ENCODE results near the gene TXNRD1.

TXNRD1 gene

GRCh38 chr12:104187446-104188155 is 28.0 kb upstream of the TXNRD1 start:
- no peak overlapping the region for H3K9ac ChIP-seq
- no peaks in the 10 kb centered on the region for H3K27me3 ChIP-seq
- peaks cover 30 to 50% (median 36%) of the 10 kb centered on the region in 11 experiments for H3K9me3 ChIP-seq (replicated peaks in 1 of 11)
- TF ChIP-seq Cebpa-rat (IDR thresholded peaks at IDR 0.05): no peak
- H3K27ac ChIP-seq: no peak overlapping the region
- no peaks in the 10 kb centered on the region for H4K20me1 ChIP-seq
- peaks cover 0 to 14% (median 0%) of the 10 kb centered on the region in 11 experiments; a peak in 5 of 22 replicates for H3K36me3 ChIP-seq
- peaks cover 6 to 16% (median 9%) of the 10 kb centered on the region in 10 experiments; a peak in 16 of 20 replicates for H3K4me1 ChIP-seq
- H3K4me2 ChIP-seq: no peak overlapping the region
- no peak overlapping the region for H3K4me3 ChIP-seq

GRCh38 chr12:104188534-104188933 is 27.0 kb upstream of the TXNRD1 start:
- Histone ChIP-seq H3K9ac (no peak overlapping the region), H3K27me3 (no peaks in the 10 kb centered on the region), H3K9me3 (replicated peaks in 1 of 11) (peaks cover 21 to 41% (median 27%) of the 10 kb centered on the region in 11 experiments), H3K4me1 (peaks cover 0 to 7% (median 3%) of the 10 kb centered on the region in 10 experiments; a peak in 13 of 20 replicates), H4K20me1 (no peaks in the 10 kb centered on the region), H3K4me3 (no peak overlapping the region), H3K4me2 (no peak overlapping the region), H3K27ac (no peak overlapping the region), H3K36me3 (peaks cover 0 to 14% (median 0%) of the 10 kb centered on the region in 11 experiments; a peak in 5 of 22 replicates)
- no peak for TF ChIP-seq Cebpa-rat (IDR thresholded peaks at IDR 0.05)

GRCh38 chr12:104189915-104190555 is 25.5 kb upstream of the TXNRD1 start:
- Histone ChIP-seq H3K4me1 (no peaks in the 10 kb centered on the region), H3K9me3 (replicated peaks in 1 of 11) (peaks cover 6 to 26% (median 12%) of the 10 kb centered on the region in 11 experiments), H3K9ac (no peak overlapping the region), H3K4me3 (no peak overlapping the region), H3K27ac (no peak overlapping the region), H3K4me2 (no peak overlapping the region), H3K27me3 (no peaks in the 10 kb centered on the region), H3K36me3 (no peaks in the 10 kb centered on the region; a peak in 1 of 22 replicates), H4K20me1 (no peaks in the 10 kb centered on the region)
- TF ChIP-seq Cebpa-rat (IDR thresholded peaks at IDR 0.05): no peak

- peaks cover 0 to 19% (median 6%) of the 10 kb centered on the region in 11 experiments; a peak in 12 of 22 replicates for H3K9me3 ChIP-seq (replicated peaks in 1 of 11)
- no peak overlapping the region for H3K27ac ChIP-seq
- H3K36me3 ChIP-seq: no peaks in the 10 kb centered on the region
- H4K20me1 ChIP-seq: no peaks in the 10 kb centered on the region
- no peak overlapping the region for H3K4me3 ChIP-seq
- no peak for TF ChIP-seq Cebpa-rat (IDR thresholded peaks at IDR 0.05)
- H3K9ac ChIP-seq: no peak overlapping the region
- no peak overlapping the region for H3K4me2 ChIP-seq
- no peaks in the 10 kb centered on the region for H3K27me3 ChIP-seq
- H3K4me1 ChIP-seq: no peaks in the 10 kb centered on the region
Measured at GRCh38 chr12:104190641-104191176, 24.9 kb upstream of the TXNRD1 start.

GRCh38 chr12:104197264-104197663 is 18.3 kb upstream of the TXNRD1 start:
- Histone ChIP-seq H3K4me3 (no peak overlapping the region), H3K27me3 (no peaks in the 10 kb centered on the region), H3K36me3 (no peaks in the 10 kb centered on the region), H3K4me2 (no peak overlapping the region), H3K27ac (no peak overlapping the region), H4K20me1 (no peaks in the 10 kb centered on the region), H3K4me1 (no peaks in the 10 kb centered on the region), H3K9ac (no peak overlapping the region), H3K9me3 (replicated peaks in 1 of 11) (peaks cover 12 to 26% (median 20%) of the 10 kb centered on the region in 11 experiments)
- no peak for TF ChIP-seq Cebpa-rat (IDR thresholded peaks at IDR 0.05)

GRCh38 chr12:104199964-104200363 is 15.6 kb upstream of the TXNRD1 start:
- Histone ChIP-seq H3K36me3 (no peaks in the 10 kb centered on the region), H3K9ac (no peak overlapping the region), H3K4me2 (no peak overlapping the region), H3K27ac (no peak overlapping the region), H3K4me1 (no peaks in the 10 kb centered on the region), H3K27me3 (no peaks in the 10 kb centered on the region), H3K9me3 (replicated peaks in 1 of 11) (peaks cover 12 to 26% (median 20%) of the 10 kb centered on the region in 11 experiments), H4K20me1 (no peaks in the 10 kb centered on the region), H3K4me3 (no peak overlapping the region)
- no peak for TF ChIP-seq Cebpa-rat (IDR thresholded peaks at IDR 0.05)

GRCh38 chr12:104201238-104202001 is 14.2 kb upstream of the TXNRD1 start:
- Histone ChIP-seq H3K27me3 (no peaks in the 10 kb centered on the region), H3K9ac (no peak overlapping the region), H4K20me1 (no peaks in the 10 kb centered on the region), H3K27ac (no peak overlapping the region), H3K4me2 (no peak overlapping the region), H3K4me3 (no peak overlapping the region), H3K36me3 (no peaks in the 10 kb centered on the region), H3K4me1 (no peaks in the 10 kb centered on the region), H3K9me3 (replicated peaks in 1 of 11) (peaks cover 12 to 26% (median 20%) of the 10 kb centered on the region in 11 experiments)
- TF ChIP-seq Cebpa-rat (IDR thresholded peaks at IDR 0.05): no peak

GRCh38 chr12:104204690-104205480 is 10.7 kb upstream of the TXNRD1 start:
- Histone ChIP-seq H3K9ac (no peak overlapping the region), H3K9me3 (replicated peaks in 1 of 11) (peaks cover 6 to 12% (median 10%) of the 10 kb centered on the region in 11 experiments), H3K27me3 (no peaks in the 10 kb centered on the region), H3K4me1 (peaks cover 0 to 4% (median 0%) of the 10 kb centered on the region in 10 experiments; a peak in 1 of 20 replicates), H4K20me1 (no peaks in the 10 kb centered on the region), H3K4me2 (no peak overlapping the region), H3K36me3 (no peaks in the 10 kb centered on the region), H3K4me3 (no peak overlapping the region), H3K27ac (no peak overlapping the region)
- TF ChIP-seq Cebpa-rat (IDR thresholded peaks at IDR 0.05): no peak
